ENCODE data around the gene GXYLT1. TPM values are rescaled to one million over a fixed set of nuclear protein-coding genes. Genes with fewer than 3 reads are reported as not detected.

The GXYLT1 gene
- total RNA-seq, 1 experiment from 2014 or later = 12.6 TPM

DNA sequence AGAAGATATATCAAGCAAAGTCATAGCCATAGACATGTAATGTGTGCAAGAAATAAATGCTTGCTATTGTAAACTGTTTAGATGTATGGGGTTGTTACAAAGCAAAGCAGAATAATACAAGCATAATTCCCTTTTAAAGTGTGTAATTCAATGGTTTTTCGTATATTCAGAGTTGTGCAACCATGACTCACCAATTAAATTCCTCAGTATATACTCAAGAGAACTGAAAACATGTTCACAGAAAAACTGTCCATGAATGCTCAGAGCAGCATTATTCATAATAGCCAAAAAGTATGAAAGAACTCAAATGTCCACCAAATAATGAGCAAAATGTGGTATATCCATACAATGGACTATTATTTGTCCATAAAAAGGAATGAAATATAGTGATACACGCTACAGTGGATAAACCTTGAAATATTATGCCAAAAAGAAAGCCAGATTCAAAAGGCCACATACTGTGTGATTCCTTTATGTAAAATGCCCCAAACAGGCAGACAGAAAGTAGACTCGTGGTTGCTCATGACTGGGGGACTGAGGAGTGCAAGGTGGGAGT is 9.3 kb downstream of the GXYLT1 start:
- Mint-ChIP-seq H3K27ac (no peak overlapping the region), H3K4me3 (no peak overlapping the region), H3K4me1 (no peaks in the 10 kb centered on the region), H3K36me3 (no peaks in the 10 kb centered on the region), H3K9me3 (no peaks in the 10 kb centered on the region; the same call in none of the 2 replicates), H3K27me3 (ENCODE audit: low read depth) (no peaks in the 10 kb centered on the region)
- ChIA-PET CTCF (no interaction called here), POLR2A (interaction anchor here (0.6 kb wide), 1 partner anchor 74 kb away, joined by 6 read pairs; no protein-coding TSS in a partner anchor)
- ATAC-seq = no peak
- no peak for DNase-seq (ENCODE audit: low spot score)
- TF ChIP-seq GRHL2 (CRISPR knock-in tag; IDR thresholded peaks at IDR 0.05; ENCODE audit: insufficient replicate concordance, severe bottlenecking) = no peak
- TF ChIP-seq, protein P1, sequence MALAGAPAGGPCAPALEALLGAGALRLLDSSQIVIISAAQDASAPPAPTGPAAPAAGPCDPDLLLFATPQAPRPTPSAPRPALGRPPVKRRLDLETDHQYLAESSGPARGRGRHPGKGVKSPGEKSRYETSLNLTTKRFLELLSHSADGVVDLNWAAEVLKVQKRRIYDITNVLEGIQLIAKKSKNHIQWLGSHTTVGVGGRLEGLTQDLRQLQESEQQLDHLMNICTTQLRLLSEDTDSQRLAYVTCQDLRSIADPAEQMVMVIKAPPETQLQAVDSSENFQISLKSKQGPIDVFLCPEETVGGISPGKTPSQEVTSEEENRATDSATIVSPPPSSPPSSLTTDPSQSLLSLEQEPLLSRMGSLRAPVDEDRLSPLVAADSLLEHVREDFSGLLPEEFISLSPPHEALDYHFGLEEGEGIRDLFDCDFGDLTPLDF (CRISPR knock-in tag; IDR thresholded peaks at IDR 0.05) = no peak
- no peak for TF ChIP-seq MAX (CRISPR knock-in tag; IDR thresholded peaks at IDR 0.05)
- TF ChIP-seq ETV6 (CRISPR knock-in tag; IDR thresholded peaks at IDR 0.05) = no peak
- no peak for TF ChIP-seq JUN (CRISPR knock-in tag; IDR thresholded peaks at IDR 0.05)
- no peak for TF ChIP-seq ZBTB43 (CRISPR knock-in tag; IDR thresholded peaks at IDR 0.05)
- no peak for TF ChIP-seq CDX4 (CRISPR knock-in tag; IDR thresholded peaks at IDR 0.05; ENCODE audit: borderline replicate concordance)
- TF ChIP-seq ZNF317 (CRISPR knock-in tag; IDR thresholded peaks at IDR 0.05; ENCODE audit: borderline replicate concordance, low read depth) = no peak
- no peak for TF ChIP-seq TEAD1 (CRISPR knock-in tag; IDR thresholded peaks at IDR 0.05)
- no peak for TF ChIP-seq ATF1 (CRISPR knock-in tag; IDR thresholded peaks at IDR 0.05)
- no peak for TF ChIP-seq KAT7 (CRISPR knock-in tag; IDR thresholded peaks at IDR 0.05; ENCODE audit: borderline replicate concordance)

GRCh38 chr12:42130672-42131402 is 13.8 kb downstream of the GXYLT1 start:
- no peaks in the 10 kb centered on the region for H3K27me3 Mint-ChIP-seq (ENCODE audit: low read depth)
- H3K9me3 Mint-ChIP-seq = no peaks in the 10 kb centered on the region; the same call in 1 of the 2 replicates
- H3K27ac Mint-ChIP-seq = no peak overlapping the region
- no peak for DNase-seq (ENCODE audit: low spot score)
- ChIA-PET POLR2A (no interaction called here), CTCF (interaction anchor here (1.0 kb wide), 1 partner anchor 241 kb away, joined by 5 read pairs; no protein-coding TSS in a partner anchor)
- H3K4me1 Mint-ChIP-seq = peaks cover 13% of the 10 kb centered on the region
- no peaks in the 10 kb centered on the region for H3K36me3 Mint-ChIP-seq
- no peak for ATAC-seq
- no peak overlapping the region for H3K4me3 Mint-ChIP-seq
- TF ChIP-seq ZNF671 (CRISPR knock-in tag; IDR thresholded peaks at IDR 0.05) = no peak
- no peak for TF ChIP-seq ZSCAN18 (CRISPR knock-in tag; IDR thresholded peaks at IDR 0.05)

- ChIA-PET CTCF (interaction anchor here (1.2 kb wide), 1 partner anchor 167 kb away, joined by 3 read pairs; no protein-coding TSS in a partner anchor), POLR2A (no interaction called here)
- Mint-ChIP-seq H3K9me3 (no peaks in the 10 kb centered on the region), H3K4me1 (peaks cover 13% of the 10 kb centered on the region), H3K27me3 (ENCODE audit: low read depth) (no peaks in the 10 kb centered on the region), H3K36me3 (no peaks in the 10 kb centered on the region), H3K27ac (no peak overlapping the region), H3K4me3 (no peak overlapping the region)
- ATAC-seq (peak; percentile 66), DNase-seq (ENCODE audit: low spot score) (no peak)
- no peak for TF ChIP-seq ATF2 (CRISPR knock-in tag; IDR thresholded peaks at IDR 0.05; ENCODE audit: borderline replicate concordance, low read depth)
- TF ChIP-seq, protein P2, sequence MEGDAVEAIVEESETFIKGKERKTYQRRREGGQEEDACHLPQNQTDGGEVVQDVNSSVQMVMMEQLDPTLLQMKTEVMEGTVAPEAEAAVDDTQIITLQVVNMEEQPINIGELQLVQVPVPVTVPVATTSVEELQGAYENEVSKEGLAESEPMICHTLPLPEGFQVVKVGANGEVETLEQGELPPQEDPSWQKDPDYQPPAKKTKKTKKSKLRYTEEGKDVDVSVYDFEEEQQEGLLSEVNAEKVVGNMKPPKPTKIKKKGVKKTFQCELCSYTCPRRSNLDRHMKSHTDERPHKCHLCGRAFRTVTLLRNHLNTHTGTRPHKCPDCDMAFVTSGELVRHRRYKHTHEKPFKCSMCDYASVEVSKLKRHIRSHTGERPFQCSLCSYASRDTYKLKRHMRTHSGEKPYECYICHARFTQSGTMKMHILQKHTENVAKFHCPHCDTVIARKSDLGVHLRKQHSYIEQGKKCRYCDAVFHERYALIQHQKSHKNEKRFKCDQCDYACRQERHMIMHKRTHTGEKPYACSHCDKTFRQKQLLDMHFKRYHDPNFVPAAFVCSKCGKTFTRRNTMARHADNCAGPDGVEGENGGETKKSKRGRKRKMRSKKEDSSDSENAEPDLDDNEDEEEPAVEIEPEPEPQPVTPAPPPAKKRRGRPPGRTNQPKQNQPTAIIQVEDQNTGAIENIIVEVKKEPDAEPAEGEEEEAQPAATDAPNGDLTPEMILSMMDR (IDR thresholded peaks at IDR 0.05) = peak; percentile 40; the same call in 1 of the 2 replicates
Observed at GRCh38 chr12:42129595-42130204, 15.0 kb downstream of the GXYLT1 start.
